ENCODE measurements around the gene TMEM222. TPM values are rescaled to one million over a fixed set of nuclear protein-coding genes. Genes with fewer than 3 reads are reported as not detected.

TMEM222 gene
- total RNA-seq, 1 experiment from 2014 or later: 38.2 TPM

- DNase-seq (ENCODE audit: low spot score): no peak
- in situ Hi-C loops (cut with HindIII; ENCODE audit: low sequenced_read_pairs): no loop called here
Measured at GRCh38 chr1:27335506-27336422, 13.8 kb downstream of the TMEM222 start.

DNA sequence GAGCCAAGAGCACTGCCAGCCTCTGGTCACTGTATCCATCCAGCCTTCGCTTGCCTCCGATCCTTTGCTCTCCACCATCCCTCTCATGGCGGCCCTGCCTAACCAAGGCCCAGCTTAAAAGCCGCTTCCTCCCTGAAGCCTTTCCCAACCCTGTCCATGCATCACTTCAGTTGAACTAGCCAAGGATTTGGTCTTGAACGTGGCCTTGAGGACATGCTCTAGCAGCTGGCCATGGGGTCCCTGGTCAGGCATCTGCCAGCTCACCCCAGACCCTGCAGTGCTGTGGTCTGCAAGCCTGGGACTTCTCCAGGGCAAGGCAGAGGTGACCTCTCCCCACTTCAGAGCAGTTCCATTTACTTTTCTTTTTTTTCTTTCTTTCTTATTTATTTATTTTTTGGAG lies 14.8 kb downstream of the TMEM222 start:
- in situ Hi-C loops (cut with HindIII; ENCODE audit: low sequenced_read_pairs): no loop called here
- DNase-seq (ENCODE audit: low spot score): no peak

GRCh38 chr1:27338751-27339150 lies 16.8 kb downstream of the TMEM222 start:
- DNase-seq (ENCODE audit: low spot score): no peak
- in situ Hi-C loops (cut with HindIII; ENCODE audit: low sequenced_read_pairs): no loop called here

DNA sequence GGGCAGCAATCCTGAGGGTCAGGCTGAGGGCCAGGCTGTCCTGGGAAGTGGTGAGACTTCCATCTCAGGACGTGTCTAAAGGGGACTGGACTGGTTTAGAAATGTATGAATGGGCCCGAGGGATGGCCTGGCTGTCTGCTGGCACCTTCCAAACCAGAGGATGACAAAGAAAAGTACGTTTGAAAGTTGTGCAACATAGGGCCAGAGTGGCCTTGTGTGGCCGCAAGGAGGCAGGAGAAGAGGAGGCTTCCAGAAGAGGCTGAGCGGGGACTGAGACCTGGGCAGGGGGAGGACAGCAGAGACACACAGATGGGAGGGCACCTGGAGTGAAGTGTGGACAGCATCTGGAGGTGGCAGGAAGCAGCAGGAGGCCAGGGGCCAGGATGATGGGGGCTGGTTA lies 17.2 kb downstream of the TMEM222 start:
- in situ Hi-C loops (cut with HindIII; ENCODE audit: low sequenced_read_pairs): no loop called here
- no peak for DNase-seq (ENCODE audit: low spot score)

DNA sequence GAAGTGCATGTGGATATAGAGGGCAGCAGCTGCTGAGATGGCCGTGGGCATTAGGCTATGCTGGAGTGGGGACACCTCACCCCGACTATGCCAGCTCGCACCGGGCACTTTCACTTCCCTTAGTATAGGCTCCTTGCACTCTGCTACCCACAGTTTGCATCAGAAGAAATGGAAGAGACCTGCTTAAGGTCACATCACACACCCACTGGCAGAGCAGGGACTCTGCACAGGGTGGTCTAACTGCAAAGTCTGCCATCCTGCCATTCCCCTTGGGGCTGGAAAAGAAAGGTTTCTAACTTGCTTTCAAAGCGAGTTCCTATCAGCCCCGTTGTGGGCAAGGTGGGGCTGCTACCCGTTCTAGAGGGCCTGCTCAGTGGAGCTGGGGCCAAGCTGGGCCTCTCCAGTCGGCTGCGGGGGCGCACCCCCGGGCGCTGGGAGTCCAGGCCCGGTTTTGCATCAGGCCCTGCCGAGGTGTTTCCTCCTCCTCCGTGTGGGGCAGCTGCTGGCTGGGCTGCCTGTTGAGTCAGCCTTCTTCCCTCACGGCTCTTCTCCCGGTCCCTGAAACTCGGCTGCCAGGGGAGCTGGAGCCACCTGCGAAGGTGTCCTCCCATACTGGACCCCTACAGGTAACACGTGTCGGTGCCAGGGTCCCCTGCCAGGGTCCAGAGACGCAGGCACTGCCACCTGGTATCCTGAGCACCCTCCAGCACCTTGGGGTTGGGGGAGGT lies 19.7 kb downstream of the TMEM222 start, which contains the start of gene SYTL1:
TSS of gene SYTL1 (plus strand) at position 498 of the 728 bp plus-strand sequence. CDS start 3,313 bp downstream, outside the sequence.
- peak; percentile 82 for DNase-seq (ENCODE audit: low spot score)
- in situ Hi-C loops (cut with HindIII; ENCODE audit: low sequenced_read_pairs): no loop called here

GRCh38 chr1:27342391-27342777 lies 20.4 kb downstream of the TMEM222 start:
- in situ Hi-C loops (cut with HindIII; ENCODE audit: low sequenced_read_pairs): no loop called here
- DNase-seq (ENCODE audit: low spot score): peak; percentile 48

DNA sequence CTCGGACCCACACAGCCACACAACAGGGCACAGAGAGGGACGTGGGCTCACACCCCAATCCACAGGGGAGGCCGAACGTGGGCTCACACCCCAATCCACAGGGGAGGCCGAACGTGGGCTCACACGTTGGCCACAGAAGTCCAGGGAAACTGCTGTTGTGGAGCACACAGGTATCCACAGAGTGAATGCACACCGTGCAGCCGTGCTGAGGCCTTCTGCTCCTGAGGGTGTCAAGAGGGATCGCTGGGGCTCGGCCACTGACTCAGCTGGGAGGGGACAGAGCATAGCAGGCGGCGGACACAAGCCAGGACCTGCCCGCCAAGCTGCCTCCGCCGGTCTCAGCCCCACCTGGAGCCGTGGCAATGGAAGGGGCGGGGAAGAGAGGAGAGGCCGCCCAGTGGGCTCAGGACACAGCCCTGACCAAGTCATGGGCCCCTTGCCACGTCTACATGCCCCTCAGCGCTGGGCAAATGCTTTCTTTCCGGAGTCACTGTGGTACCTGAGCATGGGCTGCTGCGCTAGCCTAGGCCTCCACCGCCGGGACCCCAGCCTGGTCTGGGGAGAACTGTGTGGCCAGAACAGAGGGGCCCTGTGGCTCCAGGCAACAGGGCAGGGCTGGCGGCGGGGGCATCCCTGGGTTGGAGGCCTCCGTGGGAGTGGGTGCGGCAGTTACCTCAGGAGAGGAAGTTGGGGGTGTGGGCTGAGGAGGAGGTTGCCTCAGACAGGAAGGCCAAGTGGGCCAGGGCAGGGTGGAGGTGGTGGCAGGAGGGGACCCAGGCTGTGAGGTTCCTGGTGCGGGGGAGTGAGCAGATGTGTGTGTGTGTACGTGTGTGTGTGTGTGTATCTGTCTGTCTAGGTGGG lies 21.0 kb downstream of the TMEM222 start:
- in situ Hi-C loops (cut with HindIII; ENCODE audit: low sequenced_read_pairs): no loop called here
- peak; percentile 74 for DNase-seq (ENCODE audit: low spot score)

- no peak for DNase-seq (ENCODE audit: low spot score)
- in situ Hi-C loops (cut with HindIII; ENCODE audit: low sequenced_read_pairs): no loop called here
Measured at GRCh38 chr1:27343639-27344025, 21.7 kb downstream of the TMEM222 start.

DNA sequence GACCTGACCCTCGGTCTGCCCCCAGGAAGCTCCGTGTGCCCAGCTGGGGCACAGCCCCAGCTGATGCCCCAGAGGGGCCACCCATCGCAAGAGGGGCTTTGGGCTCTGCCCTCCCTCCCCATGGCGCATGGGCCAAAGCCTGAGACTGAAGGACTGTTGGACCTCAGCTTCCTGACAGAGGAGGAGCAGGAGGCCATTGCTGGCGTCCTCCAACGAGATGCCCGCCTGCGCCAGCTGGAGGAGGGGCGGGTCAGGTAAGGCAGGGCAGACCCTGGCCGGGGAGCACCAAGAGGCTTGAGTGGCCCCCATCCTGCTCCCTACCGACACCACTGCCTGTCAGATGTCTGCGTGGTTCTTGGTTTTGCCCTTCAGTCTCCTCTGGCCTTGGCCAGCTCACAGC lies 23.3 kb downstream of the TMEM222 start:
- in situ Hi-C loops (cut with HindIII; ENCODE audit: low sequenced_read_pairs): no loop called here
- DNase-seq (ENCODE audit: low spot score): no peak

DNA sequence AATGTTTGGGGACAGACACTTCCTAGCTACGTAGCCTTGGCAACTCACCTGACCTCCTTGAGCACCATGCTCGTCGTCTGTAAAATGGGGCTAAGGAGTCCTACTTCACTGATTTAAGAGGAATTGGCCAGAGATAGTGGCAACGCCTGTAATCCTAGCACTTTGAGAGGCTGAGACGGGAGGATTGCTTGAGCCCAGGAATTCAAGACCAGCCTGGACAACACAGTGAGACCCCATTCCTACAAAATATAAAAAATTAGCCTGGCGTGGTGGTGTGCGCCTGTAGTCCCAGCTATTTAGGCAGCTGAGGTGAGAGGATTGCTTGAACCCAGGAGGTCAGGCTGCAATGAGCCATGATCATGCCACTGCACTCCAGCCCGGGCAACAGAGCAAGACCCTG lies 24.4 kb downstream of the TMEM222 start:
- no peak for DNase-seq (ENCODE audit: low spot score)
- in situ Hi-C loops (cut with HindIII; ENCODE audit: low sequenced_read_pairs): no loop called here

- in situ Hi-C loops (cut with HindIII; ENCODE audit: low sequenced_read_pairs): no loop called here
- DNase-seq (ENCODE audit: low spot score): no peak
Measured at GRCh38 chr1:27346991-27347624, 25.1 kb downstream of the TMEM222 start.

DNA sequence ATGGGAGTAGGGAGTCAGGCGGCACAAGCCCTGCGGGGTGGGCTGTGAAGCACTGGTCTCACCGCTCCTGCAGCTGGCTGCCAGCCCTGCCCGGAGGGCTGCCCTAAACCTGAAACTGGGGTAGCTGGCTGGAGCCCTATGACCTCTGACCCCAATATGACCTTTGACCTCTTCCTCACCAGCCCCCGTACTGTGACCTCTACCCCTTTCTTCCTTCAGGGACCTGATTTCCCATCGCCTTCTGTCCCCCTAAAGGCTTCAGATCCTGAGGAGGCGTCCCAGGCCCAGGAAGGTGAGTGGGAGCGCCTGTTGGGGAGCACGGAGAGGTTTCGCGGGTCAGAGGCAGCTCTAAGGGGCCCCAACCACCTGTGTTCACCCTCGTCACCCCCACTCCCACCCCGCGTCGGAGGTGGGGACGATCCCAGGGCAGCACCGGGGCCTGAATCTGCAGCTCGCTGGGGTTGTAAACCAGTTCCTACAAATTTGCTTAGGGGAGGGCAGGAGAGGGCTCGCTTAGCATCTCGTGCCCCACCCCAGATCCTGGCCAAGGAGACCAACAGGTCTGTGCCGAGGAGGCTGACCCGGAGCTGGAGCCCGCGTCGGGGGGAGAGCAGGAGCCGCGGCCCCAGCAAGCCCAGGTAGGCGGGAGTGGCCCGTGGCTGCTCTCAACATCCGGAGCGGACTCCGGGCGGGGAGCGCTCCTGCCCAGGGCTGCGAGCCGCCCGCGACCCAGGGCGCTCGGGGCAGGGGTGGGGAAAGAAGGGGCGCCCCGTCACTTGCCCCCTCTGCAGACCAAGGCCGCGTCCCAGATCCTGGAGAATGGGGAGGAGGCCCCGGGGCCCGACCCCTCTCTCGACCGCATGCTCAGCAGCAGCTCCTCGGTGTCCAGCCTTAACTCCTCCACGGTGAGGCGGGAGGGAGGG lies 27.2 kb downstream of the TMEM222 start:
- in situ Hi-C loops (cut with HindIII; ENCODE audit: low sequenced_read_pairs): no loop called here
- DNase-seq (ENCODE audit: low spot score): peak; percentile 73

DNA sequence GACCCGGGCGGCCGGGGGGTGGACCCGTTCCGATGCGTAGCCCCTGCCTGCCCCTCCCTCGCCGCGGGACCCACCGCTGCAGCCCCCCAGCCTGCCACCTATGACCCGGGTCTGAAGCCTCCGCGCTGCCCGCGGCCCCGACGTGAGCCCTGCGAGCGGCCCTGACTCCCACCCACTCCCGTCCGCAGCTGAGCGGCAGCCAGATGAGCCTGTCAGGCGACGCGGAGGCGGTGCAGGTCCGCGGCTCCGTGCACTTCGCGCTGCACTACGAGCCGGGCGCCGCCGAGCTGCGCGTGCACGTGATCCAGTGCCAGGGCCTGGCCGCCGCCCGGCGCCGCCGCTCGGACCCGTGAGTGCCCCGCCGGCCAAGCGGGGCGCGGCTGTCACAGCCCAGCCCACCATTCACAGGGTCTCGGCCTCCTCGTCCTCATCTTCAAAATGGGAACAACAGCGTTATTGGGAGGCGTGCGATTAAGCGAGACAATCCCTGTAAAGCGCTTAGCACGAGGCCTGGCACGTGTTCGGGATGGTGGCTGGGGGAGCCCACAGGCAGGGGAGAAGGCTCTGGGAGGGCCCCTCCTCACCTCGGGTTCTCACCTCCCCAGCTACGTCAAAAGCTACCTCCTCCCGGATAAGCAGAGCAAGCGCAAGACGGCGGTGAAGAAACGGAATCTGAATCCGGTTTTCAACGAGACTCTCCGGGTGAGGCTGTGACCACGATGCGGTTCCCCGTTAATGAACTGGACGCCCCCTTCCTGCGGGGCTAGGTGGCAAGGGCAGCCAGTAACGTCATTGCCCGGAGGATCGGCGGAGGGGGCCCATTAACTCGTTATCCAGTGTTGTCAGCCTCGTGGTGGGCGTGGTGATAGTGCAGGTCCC lies 28.1 kb downstream of the TMEM222 start:
- in situ Hi-C loops (cut with HindIII; ENCODE audit: low sequenced_read_pairs): no loop called here
- DNase-seq (ENCODE audit: low spot score): peak; percentile 68

- in situ Hi-C loops (cut with HindIII; ENCODE audit: low sequenced_read_pairs): no loop called here
Measured at GRCh38 chr1:27350663-27351540, 28.9 kb downstream of the TMEM222 start.

DNA sequence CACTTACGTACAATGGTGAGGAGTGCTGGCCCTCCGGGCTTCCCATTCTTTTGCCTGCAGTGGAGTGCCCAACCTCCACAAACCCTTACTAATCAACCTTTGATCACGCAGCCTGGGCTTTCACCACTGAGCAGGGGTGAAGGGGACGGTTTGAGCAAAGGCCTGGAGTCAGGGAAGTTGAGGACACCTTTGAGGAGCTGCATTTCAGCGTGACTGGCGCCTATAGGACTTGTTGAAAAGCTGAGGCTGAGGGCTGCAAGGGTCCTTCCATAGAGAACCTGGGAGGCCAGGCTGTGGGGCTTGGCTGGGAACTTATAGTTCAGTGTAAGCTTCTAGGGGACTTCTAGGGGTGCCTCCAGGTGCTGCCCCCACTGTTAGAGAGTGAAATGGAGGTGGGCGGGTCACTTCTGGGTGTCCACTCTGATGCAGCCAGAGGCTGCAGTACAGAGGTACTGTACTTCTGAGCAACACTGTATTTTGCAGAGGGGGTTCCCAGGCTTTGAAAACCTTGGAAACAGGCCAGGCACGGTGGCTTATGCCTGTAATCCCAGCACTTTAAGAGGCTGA lies 29.7 kb downstream of the TMEM222 start:
- DNase-seq (ENCODE audit: low spot score): no peak
- in situ Hi-C loops (cut with HindIII; ENCODE audit: low sequenced_read_pairs): no loop called here

More at GRCh38 chr1:27350663-27351540, 28.9 kb downstream of the TMEM222 start:
- peak; percentile 62 for DNase-seq (ENCODE audit: low spot score)

DNA sequence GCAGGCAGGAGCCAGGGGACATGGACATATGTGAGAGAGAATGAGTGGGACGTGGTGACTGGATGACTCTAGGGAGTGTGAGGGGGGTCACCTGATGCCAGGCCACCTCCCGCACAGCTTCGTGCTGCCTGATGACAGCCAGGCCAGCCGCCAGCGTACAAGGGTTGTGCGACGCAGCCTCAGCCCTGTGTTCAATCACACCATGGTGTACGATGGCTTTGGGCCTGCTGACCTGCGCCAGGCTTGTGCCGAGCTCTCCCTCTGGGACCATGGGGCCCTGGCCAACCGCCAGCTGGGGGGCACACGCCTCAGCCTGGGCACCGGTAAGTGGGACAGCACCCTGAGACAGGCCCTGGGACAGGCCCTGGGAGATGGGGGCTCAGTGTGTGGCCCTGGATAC lies 31.2 kb downstream of the TMEM222 start:
- DNase-seq (ENCODE audit: low spot score): no peak
- in situ Hi-C loops (cut with HindIII; ENCODE audit: low sequenced_read_pairs): no loop called here
